Measurements from ENCODE around the gene IL22RA2. TPM values are rescaled to one million over a fixed set of nuclear protein-coding genes. Genes with fewer than 3 reads are reported as not detected.

The IL22RA2 gene
- total and polyA plus RNA-seq, 2 experiments from 2014 or later, result not detected

DNA sequence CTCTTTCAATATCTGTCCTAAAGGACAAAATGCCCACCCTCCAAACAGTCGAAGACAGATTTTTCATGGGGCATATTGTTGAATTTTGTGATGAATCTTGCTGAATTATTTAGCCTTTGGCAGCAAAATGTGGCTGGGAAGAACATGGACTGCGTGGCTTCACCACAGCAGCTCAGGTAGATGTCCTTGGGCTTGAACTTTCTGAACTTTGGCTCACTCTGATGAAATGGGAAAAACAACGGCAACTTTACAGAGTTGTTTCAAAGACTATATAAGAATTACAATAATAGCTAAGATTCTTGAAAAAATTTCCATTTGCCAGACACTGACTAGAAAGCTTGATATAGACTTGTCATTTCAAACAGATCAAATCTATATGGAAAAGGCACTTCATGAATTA, 75.9 kb downstream of the IL22RA2 start:
- Histone ChIP-seq H3K36me3 (no peaks in the 10 kb centered on the region), H3K9me3 (ENCODE audit: low read depth) (no peaks in the 10 kb centered on the region), H3K27ac (no peak overlapping the region), H3K4me3 (no peak overlapping the region), H3K27me3 (no peaks in the 10 kb centered on the region), H3K4me1 (ENCODE audit: low read depth) (no peaks in the 10 kb centered on the region)
- DNase-seq (ENCODE audit: low read depth in 1 of 2, low spot score in 1 of 2), result no peak
- TF ChIP-seq, protein P1, sequence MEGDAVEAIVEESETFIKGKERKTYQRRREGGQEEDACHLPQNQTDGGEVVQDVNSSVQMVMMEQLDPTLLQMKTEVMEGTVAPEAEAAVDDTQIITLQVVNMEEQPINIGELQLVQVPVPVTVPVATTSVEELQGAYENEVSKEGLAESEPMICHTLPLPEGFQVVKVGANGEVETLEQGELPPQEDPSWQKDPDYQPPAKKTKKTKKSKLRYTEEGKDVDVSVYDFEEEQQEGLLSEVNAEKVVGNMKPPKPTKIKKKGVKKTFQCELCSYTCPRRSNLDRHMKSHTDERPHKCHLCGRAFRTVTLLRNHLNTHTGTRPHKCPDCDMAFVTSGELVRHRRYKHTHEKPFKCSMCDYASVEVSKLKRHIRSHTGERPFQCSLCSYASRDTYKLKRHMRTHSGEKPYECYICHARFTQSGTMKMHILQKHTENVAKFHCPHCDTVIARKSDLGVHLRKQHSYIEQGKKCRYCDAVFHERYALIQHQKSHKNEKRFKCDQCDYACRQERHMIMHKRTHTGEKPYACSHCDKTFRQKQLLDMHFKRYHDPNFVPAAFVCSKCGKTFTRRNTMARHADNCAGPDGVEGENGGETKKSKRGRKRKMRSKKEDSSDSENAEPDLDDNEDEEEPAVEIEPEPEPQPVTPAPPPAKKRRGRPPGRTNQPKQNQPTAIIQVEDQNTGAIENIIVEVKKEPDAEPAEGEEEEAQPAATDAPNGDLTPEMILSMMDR (IDR thresholded peaks at IDR 0.05; ENCODE audit: low read depth, low read length), result no peak

DNA sequence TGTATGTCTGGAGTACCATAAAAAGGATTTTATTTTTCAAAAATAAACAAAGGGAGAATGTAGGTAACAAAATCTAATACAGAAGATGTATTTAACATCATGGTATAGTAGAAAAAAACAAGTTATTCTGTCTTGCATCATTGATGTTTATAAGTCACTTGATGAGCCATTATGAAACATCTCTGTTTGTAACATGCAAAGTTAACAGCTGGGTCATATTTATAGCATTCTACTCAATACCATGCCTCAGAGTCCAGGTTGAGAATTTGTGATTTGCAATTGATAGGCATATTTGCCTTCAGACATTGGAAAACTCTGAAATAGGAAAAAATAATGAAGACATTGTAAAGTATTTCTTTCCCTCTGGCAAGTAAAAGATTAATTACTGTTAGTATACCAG, 76.4 kb downstream of the IL22RA2 start:
- Histone ChIP-seq H3K36me3 (no peaks in the 10 kb centered on the region), H3K9me3 (ENCODE audit: low read depth) (no peaks in the 10 kb centered on the region), H3K27me3 (no peaks in the 10 kb centered on the region), H3K27ac (no peak overlapping the region), H3K4me3 (no peak overlapping the region), H3K4me1 (ENCODE audit: low read depth) (no peaks in the 10 kb centered on the region)
- TF ChIP-seq, protein P1 (IDR thresholded peaks at IDR 0.05; ENCODE audit: low read depth, low read length), result no peak
- DNase-seq (ENCODE audit: low read depth in 1 of 2, low spot score in 1 of 2), result no peak

DNA sequence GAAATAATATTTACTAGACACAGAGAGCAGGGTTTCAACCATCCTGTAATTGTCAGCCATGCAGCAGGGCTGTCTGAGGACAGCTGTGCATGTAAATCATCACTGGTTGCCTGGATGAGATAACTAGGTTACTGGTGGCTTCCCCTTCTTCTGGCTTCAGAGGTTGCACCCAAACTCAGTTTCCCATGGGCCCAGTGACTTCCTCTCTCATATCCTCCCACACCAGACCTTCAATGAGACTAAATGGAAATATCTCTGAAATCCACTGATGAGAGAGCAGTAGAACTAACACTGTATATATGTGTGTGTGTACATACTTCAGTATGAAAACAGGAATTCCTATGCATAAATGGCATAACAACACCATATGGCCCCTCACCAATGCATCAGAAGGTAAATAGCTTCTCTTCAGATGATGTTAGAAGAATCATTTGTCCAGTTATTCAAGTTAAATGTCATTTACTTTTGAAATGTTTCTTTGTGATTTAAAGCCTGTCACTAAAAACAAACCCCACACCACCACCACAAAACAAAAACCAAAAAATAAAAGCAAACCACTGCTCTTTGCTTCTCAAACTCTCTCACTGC, 77.7 kb downstream of the IL22RA2 start:
- no peaks in the 10 kb centered on the region for H3K9me3 ChIP-seq (ENCODE audit: low read depth)
- no peaks in the 10 kb centered on the region for H3K27me3 ChIP-seq
- H3K4me1 ChIP-seq (ENCODE audit: low read depth), result no peaks in the 10 kb centered on the region
- no peak overlapping the region for H3K4me3 ChIP-seq
- H3K27ac ChIP-seq, result no peak overlapping the region
- no peak for DNase-seq (ENCODE audit: low read depth in 1 of 2, low spot score in 1 of 2)
- TF ChIP-seq, protein P1 (IDR thresholded peaks at IDR 0.05; ENCODE audit: low read depth, low read length), result no peak
- no peaks in the 10 kb centered on the region for H3K36me3 ChIP-seq

DNA sequence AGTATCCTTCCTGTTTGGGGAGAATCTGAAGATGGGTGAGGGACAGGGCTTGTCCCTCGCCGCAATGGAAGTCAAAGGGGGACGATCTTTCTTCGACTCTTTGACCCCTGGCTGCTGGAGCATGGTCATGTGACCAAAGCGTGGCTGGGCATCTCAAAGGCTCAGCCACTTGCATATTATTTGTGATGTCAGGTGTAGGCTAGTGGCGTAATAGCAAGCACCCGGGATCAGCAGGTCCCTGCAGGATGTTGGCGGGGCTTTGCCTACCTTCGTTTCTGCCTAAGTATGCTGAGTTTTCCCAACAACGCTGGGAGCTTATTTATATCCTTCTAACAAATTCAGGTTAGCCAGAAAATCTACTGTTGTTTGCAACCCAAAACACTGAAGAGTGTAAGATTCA, 78.4 kb downstream of the IL22RA2 start:
- no peaks in the 10 kb centered on the region for H3K36me3 ChIP-seq
- no peak overlapping the region for H3K27ac ChIP-seq
- TF ChIP-seq, protein P1 (IDR thresholded peaks at IDR 0.05; ENCODE audit: low read depth, low read length), result no peak
- no peaks in the 10 kb centered on the region for H3K27me3 ChIP-seq
- H3K9me3 ChIP-seq (ENCODE audit: low read depth), result no peaks in the 10 kb centered on the region
- no peak for DNase-seq (ENCODE audit: low read depth in 1 of 2, low spot score in 1 of 2)
- no peaks in the 10 kb centered on the region for H3K4me1 ChIP-seq (ENCODE audit: low read depth)
- no peak overlapping the region for H3K4me3 ChIP-seq

DNA sequence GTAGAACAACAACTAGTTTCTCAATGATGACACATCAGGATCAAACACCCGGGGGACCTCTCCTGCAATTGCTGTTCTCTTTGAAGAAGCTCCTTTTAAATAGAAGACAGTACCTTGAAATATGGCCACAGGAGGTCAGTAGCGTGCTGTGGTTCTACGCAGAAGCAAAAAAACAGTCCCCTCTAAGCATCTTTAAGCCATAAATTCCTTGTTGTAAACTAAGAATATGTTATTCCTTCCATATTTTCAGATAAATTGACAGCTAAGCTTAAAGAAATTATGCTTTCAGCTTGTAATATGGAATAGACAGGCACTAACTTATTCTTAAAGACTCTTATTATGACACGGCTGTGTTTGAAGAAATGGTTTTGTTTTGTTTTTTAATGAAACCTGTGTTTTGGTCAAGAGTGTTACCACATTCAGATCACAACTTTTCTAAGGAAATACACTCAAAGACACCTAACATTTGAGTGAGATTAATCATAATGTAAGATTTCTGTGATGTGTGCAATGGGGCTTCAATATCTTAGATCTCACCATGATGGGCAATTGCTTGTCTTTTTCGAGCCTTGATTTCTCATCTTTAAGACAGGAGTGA, 78.9 kb downstream of the IL22RA2 start:
- no peak overlapping the region for H3K27ac ChIP-seq
- no peaks in the 10 kb centered on the region for H3K36me3 ChIP-seq
- TF ChIP-seq, protein P1 (IDR thresholded peaks at IDR 0.05; ENCODE audit: low read depth, low read length), result peak; percentile 68
- H3K27me3 ChIP-seq, result no peaks in the 10 kb centered on the region
- no peaks in the 10 kb centered on the region for H3K4me1 ChIP-seq (ENCODE audit: low read depth)
- H3K9me3 ChIP-seq (ENCODE audit: low read depth), result no peaks in the 10 kb centered on the region
- DNase-seq (ENCODE audit: low read depth in 1 of 2, low spot score in 1 of 2), result peak; percentile 72 to 85
- no peak overlapping the region for H3K4me3 ChIP-seq

Other genes with a start within 250 kb of the IL22RA2 start
- 0.71 and 0.99 TPM in 2 replicates for gene IL20RA, start 128.7 kb downstream of the IL22RA2 start, total RNA-seq
- 0.86 and 3.5 TPM in 2 replicates for gene IL20RA, start 128.7 kb downstream of the IL22RA2 start, polyA plus RNA-seq
- 19.2 and 23.2 TPM in 2 replicates for gene IFNGR1, start 45.7 kb upstream of the IL22RA2 start, total RNA-seq
- 36.9 and 38.4 TPM in 2 replicates for gene IFNGR1, start 45.7 kb upstream of the IL22RA2 start, polyA plus RNA-seq

Data from cardiac muscle cell (in vitro differentiated cells and primary cell).